ENCODE results near the gene GRIP1. TPM values are rescaled to one million over a fixed set of nuclear protein-coding genes. Genes with fewer than 3 reads are reported as not detected.

GRIP1 gene
- total and polyA plus RNA-seq, 10 of the 15 experiments (the other 5 are each of a cell fraction or from before 2014, with no cell fraction given): 0.05 to 0.85 (median 0.50) TPM; not detected in 7

- TF ChIP-seq MXI1 (IDR thresholded peaks at IDR 0.05; ENCODE audit: low read depth, low read length) (no peak), CEBPZ (IDR thresholded peaks at IDR 0.05; ENCODE audit: low read depth, low read length) (no peak), ZNF592 (IDR thresholded peaks at IDR 0.05) (no peak), KDM1A (IDR thresholded peaks at IDR 0.05; ENCODE audit: borderline replicate concordance) (no peak)
Measured at GRCh38 chr12:66596199-66596598, 82.7 kb downstream of the GRIP1 start (continued).

GRCh38 chr12:66594688-66595087 is 84.2 kb downstream of the GRIP1 start:
- in situ Hi-C loops (cut with MboI) (no loop called here), intact Hi-C loops (cut with micrococcal nuclease; ENCODE audit: unreplicated experiment) (no loop called here)
- SMC1A ChIA-PET (ENCODE audit: uncharacterized antibody, unreplicated experiment): interaction anchor here (1.1 kb wide), 1 partner anchor 9 kb away, joined by 4 read pairs; no protein-coding TSS in a partner anchor
- no peak for TF ChIP-seq PML (IDR thresholded peaks at IDR 0.05; ENCODE audit: low read length)
- TF ChIP-seq IKZF2 (IDR thresholded peaks at IDR 0.05): no peak
- no TSS peak for BruUV-seq (replicated peaks)
- Histone ChIP-seq H3K4me3 (no peak overlapping the region), H2AFZ (ENCODE audit: control insufficient read depth, low read depth, low read length) (no peak overlapping the region), H3K27ac (ENCODE audit: control insufficient read depth, insufficient read depth) (no peak overlapping the region), H3K9me3 (replicated peaks; ENCODE audit: control insufficient read depth, insufficient read depth, low read length) (no peaks in the 10 kb centered on the region), H3K27me3 (replicated peaks in 1 of 2; ENCODE audit: control insufficient read depth in 2 of 2, insufficient read depth in 2 of 2, low read length in 1 of 2) (no peaks in the 10 kb centered on the region), H3K79me2 (ENCODE audit: control insufficient read depth, insufficient read depth, low read length) (no peaks in the 10 kb centered on the region), H3K4me2 (ENCODE audit: control insufficient read depth, insufficient read depth) (no peak overlapping the region), H4K20me1 (ENCODE audit: control insufficient read depth, insufficient read depth) (no peaks in the 10 kb centered on the region), H3K36me3 (ENCODE audit: control insufficient read depth in 2 of 2, insufficient read depth in 2 of 2, low read length in 1 of 2) (no peaks in the 10 kb centered on the region), H3K4me1 (ENCODE audit: control insufficient read depth, insufficient read depth, low read length) (no peaks in the 10 kb centered on the region), H3K9ac (ENCODE audit: control insufficient read depth, insufficient read depth, low read length) (no peak overlapping the region)
- CTCF ChIA-PET: no interaction called here
- no peak for ATAC-seq
- no peak for DNase-seq (ENCODE audit: low read depth, low spot score)
- POLR2A ChIA-PET: no interaction called here
- FAIRE-seq: no peak
- RAD21 ChIA-PET (ENCODE audit: unreplicated experiment): no interaction called here

Data from GM12878 (cell line).